ENCODE results near the gene HOXC6.

HOXC6 gene

DNA sequence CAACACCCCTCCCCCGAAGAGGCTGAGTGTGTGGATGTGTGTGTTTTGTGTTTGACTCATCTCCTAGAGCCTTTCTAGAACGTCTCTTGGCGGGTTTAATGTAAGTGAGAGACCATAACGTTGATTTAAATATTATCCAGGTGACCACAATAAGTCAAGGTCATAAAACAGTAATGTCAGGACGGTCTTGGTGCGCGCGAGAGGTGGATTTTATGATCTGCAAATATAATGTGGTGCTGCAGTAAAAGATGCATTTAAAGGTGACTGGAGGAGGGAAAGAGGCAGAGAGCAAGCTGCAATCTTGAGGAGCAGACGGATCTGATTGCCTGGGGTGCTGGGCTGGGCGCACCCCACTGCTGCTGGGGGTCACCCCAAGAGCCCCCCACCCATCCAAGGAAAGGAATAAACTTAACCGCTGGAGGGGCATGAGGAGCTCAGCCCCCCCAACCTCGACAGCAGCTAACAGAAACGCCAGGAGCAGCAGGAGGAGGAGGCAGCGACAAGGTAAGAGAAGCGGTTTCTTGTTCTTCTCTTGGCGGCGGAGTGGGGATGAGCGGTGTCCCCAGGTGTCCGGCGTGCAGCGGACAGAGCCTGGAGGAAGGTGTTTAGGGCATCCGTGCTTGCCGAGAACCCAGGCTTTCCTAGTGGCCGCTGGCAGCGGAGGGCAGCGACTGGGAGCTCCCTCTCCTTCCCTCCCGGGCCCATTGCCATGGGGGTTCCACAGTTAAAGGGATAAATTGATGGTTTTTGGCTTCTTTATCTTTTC lies 37.7 kb upstream of the HOXC6 start:
- DNase-seq = no peak

DNA sequence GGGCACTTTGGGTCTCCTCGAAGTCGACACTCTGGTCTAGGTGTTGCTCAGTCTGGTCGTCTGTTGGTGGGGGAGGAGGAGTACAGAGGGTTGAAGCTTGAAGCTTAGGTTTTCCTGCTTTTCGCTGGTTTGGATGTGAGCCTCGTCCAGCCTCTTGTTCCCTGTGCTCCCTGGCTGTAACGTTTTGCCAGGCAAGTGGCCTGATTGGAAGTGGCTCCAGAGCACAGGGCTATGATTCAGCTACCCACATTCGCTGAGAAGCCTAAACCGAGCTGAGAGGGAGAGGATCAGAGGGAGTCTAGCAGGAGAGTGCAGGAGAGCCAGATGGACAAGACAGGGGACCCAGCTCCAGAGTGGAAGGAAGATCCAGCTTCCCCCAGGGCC lies 37.2 kb upstream of the HOXC6 start:
- no peak for DNase-seq

DNA sequence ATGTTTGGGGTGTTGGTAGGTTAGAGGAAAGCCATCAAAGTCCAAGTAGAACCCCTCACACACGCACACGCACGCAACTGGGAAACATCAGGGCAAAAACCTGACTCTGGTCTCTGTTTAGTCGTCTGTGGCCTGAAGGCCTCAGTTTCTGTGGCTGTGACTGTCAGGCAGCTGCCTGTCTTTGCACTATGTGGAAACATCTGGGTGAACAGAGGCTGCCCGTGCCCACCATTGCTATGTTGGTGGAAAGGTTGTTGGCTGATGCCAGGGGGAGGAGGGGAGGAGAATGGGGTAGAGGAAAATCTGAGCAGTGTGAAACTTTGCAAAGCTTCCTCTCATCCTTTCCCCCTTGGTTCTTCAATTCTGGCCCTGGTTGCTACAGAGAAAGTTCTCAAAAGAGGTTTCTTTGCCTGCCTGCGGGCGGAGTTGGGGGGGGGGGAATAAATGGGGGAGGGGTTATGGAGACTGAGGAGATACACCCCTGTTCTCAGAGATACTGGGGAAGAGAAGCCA lies 35.8 kb upstream of the HOXC6 start:
- DNase-seq = no peak

DNA sequence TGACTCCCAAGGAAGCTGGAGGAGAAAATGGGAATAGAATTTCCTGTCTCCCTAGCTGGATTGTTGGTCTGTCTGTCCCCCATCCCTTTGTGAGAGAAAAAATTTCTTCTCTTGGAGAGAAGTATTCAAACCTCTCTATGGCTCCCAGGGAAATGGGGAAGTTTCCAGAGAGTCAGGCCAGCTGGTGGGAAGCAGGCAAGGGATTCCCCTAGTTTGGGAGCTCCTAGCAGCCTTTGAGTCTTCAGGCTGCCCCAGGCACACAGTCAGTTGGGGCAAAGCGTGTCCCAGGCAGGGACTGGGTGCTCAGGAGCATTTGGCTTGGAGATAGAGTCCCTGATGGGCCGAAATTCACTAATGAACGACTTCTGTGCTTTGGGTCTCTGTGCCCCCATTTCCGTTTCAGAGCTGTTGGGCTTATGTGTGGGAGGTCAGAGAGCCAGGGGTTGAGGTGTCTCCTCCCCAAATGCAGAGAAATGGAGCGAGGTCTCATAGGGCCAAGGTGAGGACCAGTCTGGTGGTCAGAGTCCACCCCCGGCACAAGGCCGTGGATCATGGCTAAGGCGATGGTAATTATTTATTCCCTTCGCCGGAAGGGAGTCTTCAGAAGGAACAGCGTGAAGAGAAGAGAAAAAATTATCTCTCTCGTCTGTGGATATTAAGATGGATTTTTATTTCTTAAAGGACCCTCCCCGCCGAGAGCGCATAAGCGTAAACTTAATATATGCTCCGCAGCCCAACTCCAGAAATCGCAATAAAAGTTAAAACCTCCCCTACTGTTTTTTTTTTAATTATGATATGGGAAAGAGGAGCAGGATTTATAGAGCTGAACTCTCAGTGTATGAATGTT lies 34.9 kb upstream of the HOXC6 start:
- DNase-seq = no peak

DNA sequence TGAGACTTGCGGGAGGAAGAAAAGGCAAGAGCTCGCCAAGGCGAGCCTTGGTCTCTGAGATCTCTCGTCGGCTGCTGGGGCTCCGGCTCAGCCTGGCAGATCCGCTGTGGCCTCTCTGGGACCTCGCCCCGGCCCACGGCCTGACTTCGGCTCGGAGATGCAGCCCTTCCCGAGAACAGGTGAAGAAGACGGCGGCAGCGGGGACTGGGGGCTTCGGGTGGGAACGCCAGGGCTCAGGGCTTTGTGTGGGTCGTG lies 34.3 kb upstream of the HOXC6 start:
- no peak for DNase-seq

DNA sequence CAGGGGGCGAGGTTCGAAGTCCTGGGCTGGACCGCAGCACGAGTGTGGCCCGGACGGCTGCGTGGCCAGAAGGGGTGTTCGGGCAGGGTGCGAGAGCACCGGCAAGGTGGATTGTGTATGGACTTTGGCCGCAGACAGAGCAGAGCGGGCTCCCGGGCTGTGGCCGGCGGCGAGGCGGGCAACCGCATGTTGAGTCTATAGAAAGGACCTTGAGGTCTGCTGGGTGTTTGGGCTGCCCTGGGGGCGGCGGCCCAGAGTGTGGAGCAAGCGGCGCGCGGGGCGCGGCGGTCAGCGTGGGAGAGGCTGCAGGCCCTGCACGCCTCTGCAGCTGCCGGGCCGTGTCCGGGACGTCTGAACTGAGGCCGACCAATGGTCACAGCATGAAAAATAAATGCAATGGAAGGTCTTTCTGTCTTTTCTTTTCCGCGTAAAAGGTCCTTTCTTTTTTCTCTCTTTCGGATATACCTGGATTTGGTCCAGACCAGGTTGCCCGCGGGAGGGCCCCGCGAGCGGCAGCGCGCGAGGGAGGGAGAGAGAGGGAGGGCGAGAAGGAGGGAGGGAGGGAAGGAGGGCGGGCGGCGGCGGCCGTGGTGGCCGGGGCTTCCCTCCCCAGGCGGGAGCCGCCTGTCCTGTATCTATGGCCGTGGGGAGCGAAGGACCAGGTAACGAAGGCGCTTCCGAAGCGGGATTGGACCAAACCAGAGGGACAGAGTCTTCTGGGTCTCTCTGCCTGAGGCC lies 33.8 kb upstream of the HOXC6 start:
- DNase-seq = no peak

DNA sequence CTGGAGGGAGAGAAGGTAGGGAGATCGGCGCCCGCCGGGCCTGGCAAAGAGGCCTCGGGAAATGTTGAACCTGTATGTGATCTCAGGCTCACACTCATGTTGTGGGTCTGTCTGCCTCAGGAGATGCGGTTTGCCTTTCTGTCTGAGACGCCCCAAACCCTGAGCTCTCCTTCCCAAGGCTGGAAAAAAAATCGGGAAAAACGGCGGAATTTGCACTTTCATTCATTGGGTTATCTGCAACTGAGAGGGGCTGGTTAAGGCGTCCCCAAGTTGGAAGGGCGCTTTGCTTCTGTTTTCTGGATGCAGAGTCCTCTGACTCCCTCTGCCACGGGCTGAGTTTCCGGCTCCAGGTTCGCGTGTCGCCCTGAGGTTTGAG lies 33.2 kb upstream of the HOXC6 start:
- no peak for DNase-seq

DNA sequence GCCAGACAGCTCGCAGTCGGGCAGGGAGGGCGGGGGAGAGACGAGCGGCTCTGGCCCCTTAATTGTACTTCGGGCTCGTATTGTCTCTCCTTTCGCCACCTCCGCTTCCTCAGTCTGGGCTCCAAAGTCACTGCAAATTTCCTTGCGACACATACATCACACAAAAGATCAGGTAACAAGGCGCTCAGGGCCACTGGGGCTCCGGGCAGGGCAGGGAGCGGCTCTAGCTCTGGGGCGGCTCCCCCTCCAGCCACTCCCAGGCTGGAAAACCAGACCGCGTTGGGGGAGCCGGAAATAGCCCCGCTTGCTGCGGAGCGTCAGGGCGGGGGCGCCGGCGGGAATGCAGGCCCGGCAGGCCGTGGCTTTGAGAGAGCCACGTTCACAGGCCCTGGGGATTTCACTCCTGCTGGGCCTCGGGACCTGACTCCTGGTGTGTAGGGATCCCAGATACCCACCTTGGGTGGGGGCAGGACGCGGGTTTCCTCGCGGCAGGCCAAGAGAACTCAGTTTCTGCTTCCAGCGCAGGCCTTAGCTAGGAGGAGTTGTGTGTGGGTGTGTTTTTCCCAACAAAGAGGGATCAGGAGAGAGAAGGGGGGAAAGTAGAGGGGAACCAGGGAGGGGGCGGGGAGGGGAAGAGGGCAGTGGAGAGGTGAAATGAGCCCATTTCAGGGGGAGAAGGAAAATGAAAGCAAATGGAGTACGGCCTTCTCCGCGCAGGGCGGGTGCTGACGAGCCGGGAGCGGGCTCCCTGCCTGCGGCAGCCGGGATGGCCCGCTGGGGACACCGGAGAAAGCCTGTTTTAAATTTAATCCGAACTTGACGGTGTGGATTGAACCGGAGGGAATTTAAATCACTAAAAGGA lies 32.6 kb upstream of the HOXC6 start:
- DNase-seq = no peak

DNA sequence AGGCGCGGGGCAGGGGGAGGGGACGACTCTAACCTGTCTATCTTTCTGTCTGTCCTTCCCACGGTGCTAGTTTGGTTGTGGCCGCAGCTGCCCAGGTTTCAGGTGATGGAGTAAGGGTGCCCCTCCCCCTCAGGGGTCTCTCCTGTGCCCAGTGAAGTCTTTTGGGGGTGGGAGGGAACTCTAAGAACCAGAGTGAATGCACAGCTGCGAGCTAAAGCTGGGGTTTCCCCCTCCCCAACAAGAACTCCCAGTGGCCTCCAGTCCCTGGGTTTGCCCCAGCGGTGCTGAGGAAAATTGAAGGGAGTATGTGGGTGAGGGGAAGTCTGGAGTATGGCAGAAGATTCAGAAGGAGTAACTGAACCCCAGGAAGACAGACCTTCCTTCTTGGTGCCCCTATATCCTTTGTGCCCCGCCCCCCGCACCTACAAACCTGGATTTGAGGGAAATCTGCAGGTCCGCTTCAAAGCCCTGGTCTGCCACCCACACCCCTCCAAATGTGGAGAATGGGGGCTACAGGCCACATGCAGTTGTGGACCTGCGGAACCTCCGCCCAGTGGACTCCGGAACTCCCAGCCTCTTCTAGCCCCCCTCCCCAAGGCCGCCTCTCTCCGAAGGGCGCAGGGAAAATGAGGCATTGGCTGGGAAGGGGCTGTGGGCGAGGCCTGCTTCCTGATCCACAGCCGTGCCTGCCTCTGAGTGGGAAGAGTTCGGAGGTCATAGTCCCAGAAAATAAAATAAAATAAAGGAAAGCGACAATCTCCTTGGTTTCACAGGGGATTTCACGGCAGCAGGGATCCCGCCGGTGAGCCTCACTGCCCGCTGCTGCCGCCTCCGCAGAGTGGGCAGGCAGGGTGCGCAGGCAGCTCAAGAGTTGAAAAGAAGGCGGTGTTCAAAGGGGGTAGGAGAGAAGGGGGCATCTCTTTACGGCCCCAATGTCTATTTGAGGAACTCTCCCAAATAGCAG lies 31.7 kb upstream of the HOXC6 start:
- no peak for DNase-seq

DNA sequence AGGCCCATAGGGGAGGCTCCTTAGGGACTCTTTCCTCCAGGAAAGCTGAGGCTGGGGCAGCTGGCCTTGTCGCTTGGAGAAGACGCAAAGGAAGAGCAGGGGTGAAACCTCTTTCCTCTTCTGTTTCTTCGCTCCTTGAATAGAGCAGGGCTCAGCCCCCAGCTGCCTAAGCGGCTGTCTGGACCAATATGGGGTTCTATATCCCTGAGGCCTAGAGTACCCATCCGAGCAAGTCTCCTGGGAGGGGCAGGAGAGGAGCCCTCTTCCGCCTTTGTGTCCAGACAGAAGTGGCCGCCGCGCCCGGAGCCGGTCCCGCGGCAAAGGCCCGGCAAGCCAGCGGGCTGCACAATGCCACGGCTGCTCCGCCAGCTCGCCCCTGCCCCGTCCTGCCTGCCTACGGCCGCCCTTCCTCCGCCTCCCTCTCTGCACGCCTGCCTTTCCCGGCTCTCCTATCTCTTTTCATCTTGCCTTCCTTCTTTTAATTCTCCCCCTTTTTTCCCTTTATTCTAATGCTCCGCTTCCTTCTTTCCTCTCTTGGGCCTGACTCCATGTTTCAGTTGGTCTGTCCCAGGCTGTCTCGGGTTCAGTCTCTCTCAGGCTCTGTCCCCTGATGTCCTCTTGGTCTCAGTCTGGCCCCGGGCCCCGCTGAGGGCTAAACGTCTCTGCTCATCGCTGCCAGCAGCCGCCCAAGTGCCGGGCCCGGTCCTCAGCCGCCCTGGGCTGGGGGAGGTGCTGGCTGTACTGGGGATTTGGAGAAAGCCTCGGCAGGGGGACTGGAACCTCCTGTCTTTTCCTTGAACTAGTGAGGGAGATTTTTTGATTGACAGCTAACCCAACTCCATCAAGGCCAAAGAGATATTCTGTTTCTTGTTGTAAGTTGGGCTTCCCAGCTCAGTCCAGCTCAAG lies 30.8 kb upstream of the HOXC6 start:
- DNase-seq = no peak

DNA sequence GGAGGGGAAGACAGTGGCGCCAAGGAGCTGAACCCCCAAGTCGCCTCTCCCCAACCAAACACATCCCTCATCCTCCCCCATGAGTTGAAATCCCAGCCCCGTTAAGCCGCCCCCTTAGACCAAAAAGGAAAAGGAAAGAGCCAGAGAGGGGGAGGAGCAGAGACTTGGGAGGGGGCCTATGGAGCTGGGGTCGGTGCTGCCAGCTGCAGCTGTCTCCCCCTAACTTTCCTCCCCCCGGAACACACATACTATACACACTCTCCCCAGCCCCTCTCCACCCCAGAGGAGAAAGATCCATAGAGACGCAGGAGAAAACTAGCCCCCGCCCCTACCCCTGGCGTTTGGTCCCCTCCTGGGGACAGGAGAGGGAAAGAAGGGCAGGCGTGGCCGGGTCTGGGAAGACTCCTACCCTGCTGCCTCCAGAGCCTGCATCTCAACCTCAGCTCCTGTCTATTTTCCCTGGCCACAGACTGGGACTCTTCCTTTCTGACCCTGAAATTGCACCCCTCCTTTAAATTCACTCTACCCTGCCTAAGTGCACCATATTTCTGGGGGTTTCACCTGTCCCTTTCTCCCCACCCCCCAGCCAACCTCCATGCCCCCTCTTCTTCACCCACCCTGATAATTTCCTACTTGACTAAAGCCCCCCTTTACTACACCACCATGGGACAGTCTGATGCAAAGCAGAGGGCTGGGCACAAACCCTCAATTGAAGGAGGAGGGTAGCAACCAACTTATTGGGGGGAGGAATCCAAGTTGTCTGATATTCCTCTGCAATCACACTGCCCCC lies 29.9 kb upstream of the HOXC6 start:
- DNase-seq = no peak

DNA sequence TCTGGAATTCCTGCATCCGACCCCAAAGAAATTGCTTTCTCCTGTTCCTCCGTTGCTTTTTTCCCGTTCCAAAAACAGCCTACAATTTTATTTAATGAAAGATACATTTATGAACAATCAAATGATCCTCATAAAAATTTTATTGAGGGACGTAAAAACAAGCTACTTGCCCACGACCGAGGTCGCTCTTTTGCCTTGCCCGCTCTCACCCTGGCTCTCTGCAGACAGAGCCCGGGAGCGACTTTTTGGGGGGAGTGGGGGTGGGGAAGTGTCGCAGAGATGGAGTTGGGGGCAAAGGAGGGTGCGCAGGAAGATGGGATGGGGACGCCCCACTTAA lies 29.4 kb upstream of the HOXC6 start:
- DNase-seq = no peak

DNA sequence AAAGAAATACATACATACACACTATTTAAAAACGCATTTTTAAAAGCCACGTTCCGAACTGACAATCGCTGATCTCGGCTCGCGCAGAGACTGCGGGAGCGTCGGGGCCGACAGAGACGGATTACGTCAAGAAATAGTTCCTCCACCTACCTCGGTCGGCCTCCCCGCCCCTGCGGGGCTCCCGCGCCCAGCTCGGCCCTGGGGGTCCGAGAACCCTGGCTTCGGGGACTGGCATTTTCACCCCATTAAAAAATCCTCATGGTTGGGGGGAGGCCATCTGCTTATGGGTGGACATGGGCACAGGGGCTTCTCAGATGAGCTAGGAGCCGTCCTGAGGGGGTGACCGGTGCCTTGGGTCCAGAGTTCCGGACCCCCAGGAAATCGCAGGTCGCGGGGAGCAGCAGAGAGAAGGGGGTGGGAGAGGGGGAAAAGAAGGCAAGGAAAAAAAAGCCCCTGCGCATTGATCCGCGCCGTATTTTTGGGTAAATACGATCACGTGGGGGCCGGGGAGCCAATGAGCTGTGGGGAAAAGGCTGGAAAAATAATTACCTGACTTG lies 28.6 kb upstream of the HOXC6 start:
- DNase-seq = no peak

DNA sequence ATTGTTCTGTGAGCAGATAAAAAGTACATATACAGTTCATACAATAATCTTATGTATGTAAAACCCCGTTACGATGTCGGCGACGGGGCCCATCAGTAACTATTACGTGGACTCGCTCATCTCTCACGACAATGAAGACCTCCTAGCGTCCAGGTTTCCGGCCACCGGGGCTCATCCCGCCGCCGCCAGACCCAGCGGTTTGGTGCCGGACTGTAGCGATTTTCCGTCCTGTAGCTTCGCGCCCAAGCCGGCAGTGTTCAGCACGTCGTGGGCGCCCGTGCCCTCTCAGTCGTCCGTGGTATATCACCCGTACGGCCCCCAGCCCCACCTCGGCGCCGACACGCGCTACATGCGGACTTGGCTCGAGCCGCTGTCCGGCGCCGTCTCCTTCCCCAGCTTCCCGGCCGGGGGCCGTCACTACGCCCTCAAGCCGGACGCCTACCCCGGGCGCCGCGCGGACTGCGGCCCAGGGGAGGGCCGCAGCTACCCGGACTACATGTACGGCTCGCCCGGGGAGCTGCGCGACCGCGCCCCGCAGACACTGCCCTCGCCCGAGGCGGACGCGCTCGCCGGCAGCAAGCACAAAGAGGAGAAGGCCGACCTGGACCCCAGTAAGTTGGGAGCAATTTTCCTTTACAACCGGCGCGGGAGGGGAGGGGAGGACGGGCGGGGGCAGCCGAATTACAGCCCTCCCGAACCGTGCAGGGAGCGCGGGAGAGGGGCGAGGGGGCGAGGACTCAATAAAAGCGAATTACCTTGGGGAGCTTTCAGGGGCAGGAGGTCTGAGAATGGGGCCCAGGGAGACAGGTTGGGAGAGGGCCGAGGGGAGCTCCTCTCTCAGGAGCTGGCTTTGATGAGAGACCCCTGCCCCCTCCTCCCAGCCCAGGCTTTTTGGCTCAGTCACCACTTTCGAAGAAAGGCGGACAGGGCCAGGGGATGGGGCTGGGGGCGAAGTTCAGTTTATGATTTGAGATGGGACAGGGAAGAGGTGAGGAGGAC lies 27.8 kb upstream of the HOXC6 start, which contains the start of gene HOXC9:
Gene HOXC9, plus strand, starts transcription at position 46 of the 999 bp plus-strand sequence. Its CDS starts 28 bp downstream, at position 74.
- DNase-seq = no peak

DNA sequence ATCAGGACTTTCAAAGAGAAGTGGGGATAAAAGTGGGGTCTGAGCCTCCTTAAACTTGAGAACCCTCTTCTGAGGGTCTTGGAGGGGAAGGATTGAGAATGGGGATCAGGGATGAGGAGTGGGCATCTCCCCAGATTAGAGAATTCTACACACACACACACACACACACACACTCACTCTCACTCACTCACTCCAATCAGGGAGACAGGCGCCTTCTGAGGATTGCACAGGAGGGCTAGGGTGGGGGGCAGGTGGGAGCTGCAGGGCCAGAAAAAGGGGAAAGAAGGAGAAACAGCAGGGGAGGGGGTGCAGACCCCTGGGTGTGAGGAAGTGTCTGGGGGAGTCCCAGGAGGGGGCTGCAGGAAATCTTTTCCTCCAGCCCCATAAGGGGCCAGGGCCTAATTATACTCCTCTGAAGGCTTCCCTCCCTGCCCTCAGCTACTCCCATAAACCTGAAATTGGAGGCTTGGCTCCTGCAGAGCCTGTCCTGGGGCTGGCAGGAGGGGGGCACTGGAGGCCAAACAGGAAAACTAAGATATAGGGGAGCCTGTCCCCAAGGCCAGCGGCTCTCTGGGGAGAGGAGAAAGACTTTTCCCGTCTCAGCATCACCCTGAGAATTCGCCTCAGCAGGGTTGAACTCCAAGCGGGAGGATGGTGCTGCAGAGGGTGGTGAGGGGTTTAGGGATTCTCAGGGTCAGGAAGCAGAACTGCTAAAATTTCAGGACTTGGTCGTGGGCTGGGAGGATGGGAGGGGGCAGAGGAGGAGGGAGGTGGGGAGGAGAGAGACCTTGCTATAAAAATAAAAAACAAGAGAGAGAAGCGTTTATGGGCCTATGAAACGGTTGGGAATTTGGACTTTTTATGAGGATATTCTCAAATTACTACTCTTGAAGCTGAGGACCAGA lies 26.7 kb upstream of the HOXC6 start:
- no peak for DNase-seq

DNA sequence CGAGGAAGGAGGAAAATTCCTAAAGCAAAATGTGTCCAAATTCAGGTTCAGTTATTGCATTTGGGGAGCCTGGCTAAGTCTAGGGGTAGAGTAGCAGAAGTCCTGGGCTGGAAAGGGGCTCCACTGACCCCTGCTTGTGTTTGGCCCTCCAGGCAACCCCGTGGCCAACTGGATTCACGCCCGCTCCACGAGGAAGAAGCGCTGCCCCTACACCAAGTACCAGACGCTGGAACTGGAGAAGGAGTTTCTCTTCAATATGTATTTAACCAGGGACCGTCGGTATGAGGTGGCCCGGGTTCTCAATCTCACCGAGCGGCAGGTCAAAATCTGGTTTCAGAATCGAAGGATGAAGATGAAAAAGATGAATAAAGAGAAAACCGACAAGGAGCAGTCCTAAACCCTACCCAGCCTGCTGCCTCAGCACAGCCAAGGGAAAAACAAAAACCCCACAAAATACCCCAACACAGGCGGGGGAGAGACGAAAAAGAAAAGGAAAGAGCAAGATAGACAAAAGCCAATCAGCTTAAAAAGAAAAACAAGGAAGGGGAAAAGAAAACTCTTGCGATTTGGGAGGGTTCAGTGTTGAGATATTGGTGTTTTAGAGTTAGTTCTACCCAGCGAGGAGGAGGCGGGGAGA lies 25.8 kb upstream of the HOXC6 start:
- DNase-seq = no peak

All from eye (tissue), 1 donor.